K562 (cell line): ENCODE measurements around the gene KEL. TPM values are rescaled to one million over a fixed set of nuclear protein-coding genes. Genes with fewer than 3 reads are reported as not detected.

Experiments
- ATAC-seq: fragments of 200-7000 bp; cut with Tn5 transposase; 3 replicates; pipeline ENCODE4 v1.9.1; 2020; ENCODE audit warnings: moderate library complexity
- BruUV-seq: library from RNA; stranded (reverse); fragments of 400-500 nt; replicated peaks from 2 replicates; lab custom pipeline; 2021; lab: Mats Ljungman, UMichigan
- CTCF ChIA-PET: fragments of 300-600 bp; formaldehyde crosslinking; extraction: SDS; loops from one replicate; lab custom pipeline; 2021; ENCODE audit warnings: low intra/inter-chr PET ratio; lab: Yijun Ruan, JAX
- POLR2A ChIA-PET: fragments of 300-600, 350-650 bp; sonication (Branson Sonifier 250); formaldehyde crosslinking; extraction: SDS; loops from one replicate; lab custom pipeline; 2021; ENCODE audit warnings: antibody characterized with exemption, inconsistent platforms; lab: Yijun Ruan, JAX
- DNase-seq, 4 experiments: peaks; one replicate each; pipeline versions ENCODE4 v3.0.0 to v3.0.0-alpha.2; 2011 to 2018; ENCODE audit warnings: low spot score in 3 of 4, mixed read lengths in 3 of 4; ENCODE audit errors: extremely low read depth in 1 of 4
- FAIRE-seq: peaks from 2 replicates; lab custom pipeline; 2011; peaks lifted over from hg19 to GRCh38; lab: Jason Lieb, UNC
- H2AFZ ChIP-seq: 2 replicates; pipeline ENCODE4 v1.6.0; 2011; ENCODE audit warnings: low read depth, low read length, control low read depth, inconsistent platforms
- H3K27ac ChIP-seq: fragments of 200-600 bp; 3 replicates; pipeline ENCODE4 v1.8.0; 2011; ENCODE audit warnings: low read depth, mild to moderate bottlenecking, control low read depth, inconsistent platforms, low read length, moderate library complexity, mixed read lengths; ENCODE audit errors: extremely low read depth
- H3K27me3 ChIP-seq, 2 experiments: fragments of 300-600 bp in 1 of 2; 2 replicates in 1 of 2; 3 replicates in 1 of 2; pipeline versions ENCODE4 v1.6.0 to v1.8.0; 2011; ENCODE audit warnings: inconsistent platforms in 2 of 2, low read length in 2 of 2, mild to moderate bottlenecking in 1 of 2, mixed read lengths in 1 of 2, moderate library complexity in 1 of 2; ENCODE audit not compliant: control insufficient read depth in 2 of 2, insufficient read depth in 2 of 2
- H3K36me3 ChIP-seq: fragments of 300-600 bp; 3 replicates; pipeline ENCODE4 v1.8.0; 2011; ENCODE audit warnings: mild to moderate bottlenecking, low read length, inconsistent platforms; ENCODE audit not compliant: control insufficient read depth, insufficient read depth
- H3K4me1 ChIP-seq, 2 experiments: fragments of 200-600 bp in 1 of 2; replicated peaks in 1 of 2; 2 replicates in 1 of 2; 3 replicates in 1 of 2; pipeline versions ENCODE4 v1.5.1 to v1.8.0; 2011; ENCODE audit warnings: inconsistent platforms in 2 of 2, low read length in 2 of 2, mild to moderate bottlenecking in 1 of 2, mixed read lengths in 1 of 2, moderate library complexity in 1 of 2; ENCODE audit not compliant: control insufficient read depth in 2 of 2, insufficient read depth in 2 of 2
- H3K4me2 ChIP-seq: 2 replicates; pipeline ENCODE4 v1.6.1; 2011; ENCODE audit warnings: low read length, control low read depth, inconsistent platforms, mixed read lengths; ENCODE audit not compliant: insufficient read depth
- H3K4me3 ChIP-seq: fragments of 200-600 bp; sonication (generic), shearing (Covaris generic); 2 replicates; pipeline ENCODE4 v1.5.1; 2016; ENCODE audit warnings: control low read depth, inconsistent platforms
- H3K79me2 ChIP-seq: fragments of 200-600 bp; 3 replicates; pipeline ENCODE4 v1.8.0; 2011; ENCODE audit warnings: low read length, inconsistent platforms; ENCODE audit not compliant: control insufficient read depth, insufficient read depth
- H3K9ac ChIP-seq, 2 experiments: 2 replicates each; pipeline versions ENCODE4 v1.6.0 to v1.6.1; 2011; ENCODE audit warnings: low read depth in 2 of 2, low read length in 2 of 2, control low read depth in 1 of 2, inconsistent platforms in 1 of 2, mild to moderate bottlenecking in 1 of 2, mixed read lengths in 1 of 2; ENCODE audit not compliant: insufficient read depth in 1 of 2
- H3K9me1 ChIP-seq: one replicate; pipeline ENCODE4 v1.6.0; 2011; ENCODE audit warnings: inconsistent platforms, mild to moderate bottlenecking, low read length, moderate library complexity; ENCODE audit not compliant: control insufficient read depth, insufficient read depth
- H3K9me3 ChIP-seq: replicated peaks from 2 replicates; pipeline ENCODE4 v1.5.1; 2011; ENCODE audit warnings: low read depth, low read length, inconsistent platforms; ENCODE audit not compliant: control insufficient read depth, insufficient read depth
- H4K20me1 ChIP-seq: replicated peaks from 2 replicates; pipeline ENCODE4 v1.6.1; 2011; ENCODE audit warnings: low read length, inconsistent platforms, mixed read lengths; ENCODE audit not compliant: control insufficient read depth, insufficient read depth
- ATF7 ChIP-seq: fragments of 450-650 bp; IDR thresholded peaks from 2 replicates; pipeline ENCODE4 v1.7.1; 2014; ENCODE audit warnings: mild to moderate bottlenecking, moderate library complexity
- CREB1 ChIP-seq, 2 experiments: sonication (generic) in 1 of 2; formaldehyde crosslinking in 1 of 2; IDR thresholded peaks; 2 replicates each; pipeline versions ENCODE4 v1.6.1 to v1.8.0; 2012 to 2022; ENCODE audit warnings: inconsistent platforms in 1 of 2, mild to moderate bottlenecking in 1 of 2, missing genetic modification reagents in 1 of 2, moderate library complexity in 1 of 2
- ETV5 ChIP-seq: sonication (generic); formaldehyde crosslinking; IDR thresholded peaks from 2 replicates; pipeline ENCODE4 v1.4.0; 2020; ENCODE audit warnings: low read depth, mild to moderate bottlenecking, missing genetic modification reagents
- JUN ChIP-seq, 2 experiments: sonication (generic) in 1 of 2; formaldehyde crosslinking in 1 of 2; IDR thresholded peaks; 2 replicates each; pipeline versions ENCODE4 v1.6.1 to v1.8.0; 2012 to 2022; ENCODE audit warnings: borderline replicate concordance in 2 of 2, mild to moderate bottlenecking in 2 of 2, improper control_type of control experiment in 1 of 2, low read depth in 1 of 2, low read length in 1 of 2, missing genetic modification reagents in 1 of 2
- MEIS2 ChIP-seq: fragments of 450-650 bp; IDR thresholded peaks from 2 replicates; pipeline ENCODE4 v1.6.1; 2014; ENCODE audit warnings: mild to moderate bottlenecking; ENCODE audit not compliant: partially characterized antibody
- NCOA4 ChIP-seq: fragments of 450-650 bp; IDR thresholded peaks from 2 replicates; pipeline ENCODE4 v1.6.1; 2018; ENCODE audit warnings: mild to moderate bottlenecking; ENCODE audit not compliant: partially characterized antibody
- NFRKB ChIP-seq: fragments of 450-650 bp; IDR thresholded peaks from 2 replicates; pipeline ENCODE4 v1.6.1; 2016; ENCODE audit warnings: low read depth
- RB1 ChIP-seq: fragments of 450-650 bp; IDR thresholded peaks from 2 replicates; pipeline ENCODE4 v1.6.1; 2017; ENCODE audit warnings: low read depth, mild to moderate bottlenecking
- RFX7 ChIP-seq: fragments of 250-450 bp; sonication (Bioruptor Pico); IDR thresholded peaks from 2 replicates; pipeline ENCODE4 v1.5.1; 2021; ENCODE audit warnings: mild to moderate bottlenecking
- SOX6 ChIP-seq: fragments of 450-650 bp; IDR thresholded peaks from 2 replicates; pipeline ENCODE4 v1.6.1; 2014; ENCODE audit warnings: mild to moderate bottlenecking
- TCFL5 ChIP-seq: fragments of 250-450 bp; sonication (Bioruptor Pico); conservative IDR thresholded peaks from 2 replicates; pipeline ENCODE4 v1.6.1; 2021; ENCODE audit warnings: mild to moderate bottlenecking, moderate library complexity, matching md5 sums
- YBX1 ChIP-seq: fragments of 450-650 bp; IDR thresholded peaks from 2 replicates; pipeline ENCODE4 v1.7.1; 2016; ENCODE audit warnings: mild to moderate bottlenecking
- ZNF146 ChIP-seq: IDR thresholded peaks from one replicate; pipeline ENCODE4 v1.6.1; 2018; ENCODE audit warnings: missing compliant biosample characterization; ENCODE audit not compliant: unreplicated experiment
- ZNF696 ChIP-seq: fragments of 250-450 bp; sonication (Bioruptor Pico); conservative IDR thresholded peaks from 2 replicates; pipeline ENCODE4 v1.4.0; 2020; ENCODE audit warnings: mild to moderate bottlenecking, moderate library complexity
- WGBS: fragments of 100-300 bp; shearing (Covaris generic); methylation state at CpG from one replicate; pipeline ENCODE4 v1.1.6; 2016; ENCODE audit warnings: low coverage, mixed read lengths; ENCODE audit not compliant: insufficient coverage; ENCODE audit errors: missing lambda C conversion rate; 5-methylcytosine and 5-hydroxymethylcytosine counted together
- in situ Hi-C: fragments of 300-500 bp; cut with MboI; formaldehyde crosslinking; loops from 4 replicates; pipeline ENCODE4 v1.15.0; 2018; ENCODE audit warnings: inconsistent platforms, mixed read lengths
- intact Hi-C: fragments of 100-400 bp; cut with micrococcal nuclease; formaldehyde crosslinking; loops from 2 replicates; pipeline ENCODE4 v1.14.2; 2022
- polyA plus RNA-seq, 8 experiments: library from polyadenylated mRNA; depleted of rRNA in 4 of 8; stranded (reverse) in 5 of 8; unstranded in 3 of 8; fragments of >200 nt; fragmentation: Nextera tagmentation in 2 of 8; fragmentation: Illumina TruSeq in 1 of 8; extraction: Ambion mirVana in 2 of 8; extraction: Trizol in 1 of 8; gene quantifications; 2 replicates each; pipeline versions ENCODE4 v1.2.1 to v1.2.3, GENCODE V29; 2011 to 2014; ENCODE audit warnings: inconsistent platforms in 1 of 8, missing spikeins in 1 of 8
- total RNA-seq, 7 experiments: library from RNA; depleted of rRNA in 6 of 7; stranded (reverse); fragments of >200 nt in 6 of 7; fragmentation: Illumina TruSeq in 2 of 7; extraction: Trizol in 2 of 7; gene quantifications; 2 replicates each; pipeline versions ENCODE4 v1.2.1 to v1.2.3, GENCODE V29; 2011 to 2021; ENCODE audit warnings: low replicate concordance in 1 of 7
- TF ChIP-seq, protein P1 (sequence below): IDR thresholded peaks from 2 replicates; pipeline ENCODE4 v1.6.1; 2014; ENCODE audit warnings: antibody characterized with exemption
- TF ChIP-seq, protein P2 (sequence below), 2 experiments: fragments of 200-800 bp in 1 of 2; sonication (Bioruptor generic) in 1 of 2; sonication (generic) in 1 of 2; formaldehyde crosslinking in 1 of 2; IDR thresholded peaks in 1 of 2; conservative IDR thresholded peaks in 1 of 2; 2 replicates each; pipeline versions ENCODE4 v1.5.0 to v1.6.1; 2016 to 2020; ENCODE audit warnings: missing compliant biosample characterization in 1 of 2, missing genetic modification characterization in 1 of 2, missing genetic modification reagents in 1 of 2
- TF ChIP-seq, protein P3 (sequence below): fragments of 450-650 bp; IDR thresholded peaks from 2 replicates; pipeline ENCODE4 v1.6.1; 2016; ENCODE audit warnings: missing biosample characterization, missing genetic modification characterization

The KEL gene
- total and polyA plus RNA-seq, 9 of the 15 experiments (the other 6 are each of a cell fraction or from before 2014, with no cell fraction given) = 9.0 to 47.4 (median 22.2) TPM

DNA sequence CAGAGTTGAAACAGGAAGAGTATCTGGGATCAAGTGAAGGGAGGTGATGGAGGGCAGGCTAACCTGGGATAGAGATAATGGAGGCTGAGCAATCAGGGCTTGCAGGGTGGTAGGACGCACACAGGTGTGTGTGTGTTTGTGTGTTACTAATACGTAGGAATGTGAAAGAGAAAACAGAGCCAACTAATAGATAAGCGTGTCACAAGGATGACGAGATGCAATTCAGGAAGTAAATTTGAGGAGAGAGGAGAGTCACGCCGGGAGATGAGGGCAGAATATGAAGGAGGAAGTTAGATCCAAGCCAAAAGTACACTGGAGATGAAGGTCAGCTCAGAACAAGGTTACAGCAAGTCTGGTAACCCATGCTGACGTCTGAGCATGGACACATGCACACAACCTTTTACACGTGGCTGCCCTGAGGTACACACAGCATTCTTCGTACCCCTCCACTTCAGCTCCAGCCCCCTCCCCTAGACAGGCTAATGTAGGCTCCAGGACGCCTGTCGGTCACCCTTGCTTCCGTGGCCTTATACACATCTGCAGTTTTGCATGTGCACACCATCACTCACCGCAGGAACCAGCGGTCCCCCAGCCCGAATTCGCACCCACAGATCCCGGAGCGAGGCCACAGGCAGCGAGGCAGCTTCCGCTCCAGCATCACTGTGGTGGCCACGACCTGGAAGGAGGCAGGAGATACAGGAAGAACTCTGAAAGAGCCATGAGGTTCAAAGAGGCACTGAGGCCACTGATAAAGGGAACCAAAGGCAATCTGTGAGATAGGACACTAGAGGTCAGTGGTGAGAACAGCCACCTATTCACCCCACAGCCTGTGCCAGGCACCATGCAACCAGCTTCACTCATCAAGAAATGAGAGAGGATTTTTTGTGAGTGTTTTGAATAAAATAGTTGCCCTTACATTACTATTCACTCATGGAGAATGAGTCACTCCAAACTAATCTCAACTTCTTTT is 53.0 kb downstream of the KEL start:
- in situ Hi-C loops = no loop called here
- CTCF ChIA-PET = interaction anchor here (0.6 to 2.1 kb wide), 3 partner anchors 92 to 763 kb away, joined by 3 to 7 read pairs (median 6); no protein-coding TSS in a partner anchor
- TF ChIP-seq, protein P1, sequence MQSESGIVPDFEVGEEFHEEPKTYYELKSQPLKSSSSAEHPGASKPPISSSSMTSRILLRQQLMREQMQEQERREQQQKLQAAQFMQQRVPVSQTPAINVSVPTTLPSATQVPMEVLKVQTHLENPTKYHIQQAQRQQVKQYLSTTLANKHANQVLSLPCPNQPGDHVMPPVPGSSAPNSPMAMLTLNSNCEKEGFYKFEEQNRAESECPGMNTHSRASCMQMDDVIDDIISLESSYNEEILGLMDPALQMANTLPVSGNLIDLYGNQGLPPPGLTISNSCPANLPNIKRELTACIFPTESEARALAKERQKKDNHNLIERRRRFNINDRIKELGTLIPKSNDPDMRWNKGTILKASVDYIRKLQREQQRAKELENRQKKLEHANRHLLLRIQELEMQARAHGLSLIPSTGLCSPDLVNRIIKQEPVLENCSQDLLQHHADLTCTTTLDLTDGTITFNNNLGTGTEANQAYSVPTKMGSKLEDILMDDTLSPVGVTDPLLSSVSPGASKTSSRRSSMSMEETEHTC = no peak
- TF ChIP-seq MEIS2 = no peak
- TF ChIP-seq SOX6 = no peak
- TF ChIP-seq ETV5 (CRISPR knock-in tag) = no peak
- TF ChIP-seq, protein P2, sequence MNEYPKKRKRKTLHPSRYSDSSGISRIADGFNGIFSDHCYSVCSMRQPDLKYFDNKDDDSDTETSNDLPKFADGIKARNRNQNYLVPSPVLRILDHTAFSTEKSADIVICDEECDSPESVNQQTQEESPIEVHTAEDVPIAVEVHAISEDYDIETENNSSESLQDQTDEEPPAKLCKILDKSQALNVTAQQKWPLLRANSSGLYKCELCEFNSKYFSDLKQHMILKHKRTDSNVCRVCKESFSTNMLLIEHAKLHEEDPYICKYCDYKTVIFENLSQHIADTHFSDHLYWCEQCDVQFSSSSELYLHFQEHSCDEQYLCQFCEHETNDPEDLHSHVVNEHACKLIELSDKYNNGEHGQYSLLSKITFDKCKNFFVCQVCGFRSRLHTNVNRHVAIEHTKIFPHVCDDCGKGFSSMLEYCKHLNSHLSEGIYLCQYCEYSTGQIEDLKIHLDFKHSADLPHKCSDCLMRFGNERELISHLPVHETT (CRISPR knock-in tag; conservative IDR thresholded peaks at IDR 0.05 in 1 of 2, IDR thresholded peaks at IDR 0.05 in 1 of 2) = no peak
- no peak for TF ChIP-seq TCFL5 (CRISPR knock-in tag)
- TF ChIP-seq JUN (IDR thresholded peaks at IDR 0.05; ENCODE audit: borderline replicate concordance, low read depth, low read length) = no peak
- no peak for TF ChIP-seq JUN (CRISPR knock-in tag; IDR thresholded peaks at IDR 0.05; ENCODE audit: borderline replicate concordance)
- no peak for TF ChIP-seq NCOA4
- no peak for TF ChIP-seq ZNF696
- TF ChIP-seq YBX1 = no peak
- no peak for TF ChIP-seq RFX7 (CRISPR knock-in tag)
- TF ChIP-seq ATF7 = no peak
- TF ChIP-seq, protein P3, sequence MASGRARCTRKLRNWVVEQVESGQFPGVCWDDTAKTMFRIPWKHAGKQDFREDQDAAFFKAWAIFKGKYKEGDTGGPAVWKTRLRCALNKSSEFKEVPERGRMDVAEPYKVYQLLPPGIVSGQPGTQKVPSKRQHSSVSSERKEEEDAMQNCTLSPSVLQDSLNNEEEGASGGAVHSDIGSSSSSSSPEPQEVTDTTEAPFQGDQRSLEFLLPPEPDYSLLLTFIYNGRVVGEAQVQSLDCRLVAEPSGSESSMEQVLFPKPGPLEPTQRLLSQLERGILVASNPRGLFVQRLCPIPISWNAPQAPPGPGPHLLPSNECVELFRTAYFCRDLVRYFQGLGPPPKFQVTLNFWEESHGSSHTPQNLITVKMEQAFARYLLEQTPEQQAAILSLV (tag) = no peak
- TF ChIP-seq RB1 = no peak
- no peak for TF ChIP-seq ZNF146 (CRISPR knock-in tag)
- no peak for TF ChIP-seq NFRKB
- no peak for TF ChIP-seq CREB1 (IDR thresholded peaks at IDR 0.05)
- 0 out of 2 replicates have a peak, but pooled peaks have one; percentile 10 for TF ChIP-seq CREB1 (CRISPR knock-in tag; IDR thresholded peaks at IDR 0.05)

More for the DNA sequence above, 53.0 kb downstream of the KEL start:
- Histone ChIP-seq H3K27me3 (peaks cover 0 to 22% of the 10 kb centered on the region in 2 experiments; a peak in 3 of 5 replicates), H2AFZ (peak overlapping the region; percentile 41; the same call in 1 of the 2 replicates), H3K79me2 (no peaks in the 10 kb centered on the region), H3K9ac (peak overlapping the region in 1 of 2 experiments; percentile 32; a peak in 1 of 4 replicates), H3K36me3 (no peaks in the 10 kb centered on the region), H3K9me1 (no peaks in the 10 kb centered on the region), H3K4me1 (peaks cover 4 to 5% of the 10 kb centered on the region in 2 experiments; a peak in 3 of 5 replicates), H3K4me3 (no peak overlapping the region), H3K4me2 (peak overlapping the region; percentile 53), H4K20me1 (no peaks in the 10 kb centered on the region), H3K9me3 (0 out of 2 replicates have a peak, but pooled peaks cover 3% of the 10 kb centered on the region), H3K27ac (no peak overlapping the region)
- peak; percentile 51 to 63 (median 56) for DNase-seq
- intact Hi-C loops = loop anchor here (1.0 kb wide), 1 partner anchor 94 kb away; no protein-coding TSS in a partner anchor
- POLR2A ChIA-PET = interaction anchor here (0.7 kb wide), 1 partner anchor 116 kb away, joined by 3 read pairs; no protein-coding TSS in a partner anchor
- FAIRE-seq = peak; percentile 80
- BruUV-seq = no TSS peak
- ATAC-seq = peak; percentile 93
- 1% methylated on average over 21 of the region's 21 CpGs for WGBS
